Measurements from ENCODE around the gene DNAH7. TPM values are rescaled to one million over a fixed set of nuclear protein-coding genes. Genes with fewer than 3 reads are reported as not detected.

Gene DNAH7
- total and polyA plus RNA-seq, 9 of the 15 experiments (the other 6 are each of a cell fraction or from before 2014, with no cell fraction given), result 0.03 to 0.42 (median 0.18) TPM

DNA sequence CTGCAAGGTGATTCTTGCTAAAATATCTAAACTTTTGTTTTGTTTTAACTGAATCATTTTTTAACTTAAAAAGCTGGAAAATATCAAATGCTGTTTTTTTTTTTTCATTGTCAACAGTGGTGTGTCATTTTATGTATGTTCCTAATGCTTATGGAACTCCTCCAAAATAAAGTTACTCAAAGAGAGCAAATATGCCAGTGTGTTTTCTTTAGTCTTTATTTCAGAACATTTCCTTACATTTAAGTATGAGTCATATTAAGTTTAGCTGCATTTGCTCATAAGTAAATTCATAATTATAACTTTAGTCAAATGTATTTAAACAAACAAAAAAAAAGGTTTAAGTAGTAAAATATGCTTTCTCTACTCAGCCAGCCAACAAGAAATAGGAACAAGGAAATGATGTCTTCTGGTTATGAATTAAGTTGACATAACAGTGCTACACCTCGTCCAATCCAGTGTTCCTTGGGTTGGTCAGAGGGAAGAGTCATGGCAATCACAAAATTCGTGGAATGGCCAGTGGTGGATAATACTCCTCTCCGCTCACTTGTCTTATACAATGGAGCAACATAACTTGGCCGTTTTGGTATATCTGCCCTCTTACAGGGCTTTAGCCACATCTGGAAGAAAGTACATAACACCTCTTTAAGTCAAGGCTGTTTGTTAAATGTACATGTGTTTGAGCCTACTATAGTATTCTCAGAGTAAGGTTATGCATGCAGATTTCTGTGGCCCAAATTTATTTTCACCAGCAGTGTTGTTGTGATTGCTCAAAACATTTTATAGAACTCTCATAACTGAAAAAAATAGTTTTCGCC lies 330.9 kb downstream of the DNAH7 start:
- DNase-seq (ENCODE audit: extremely low read depth in 1 of 4, low spot score in 3 of 4) (no peak), FAIRE-seq (no peak), ATAC-seq (no peak)
- no peak for TF ChIP-seq ZNF668 (CRISPR knock-in tag; IDR thresholded peaks at IDR 0.05)
- no peak for TF ChIP-seq ZBTB1 (CRISPR knock-in tag; IDR thresholded peaks at IDR 0.05; ENCODE audit: borderline replicate concordance, low read depth)
- TF ChIP-seq ZNF764 (CRISPR knock-in tag; IDR thresholded peaks at IDR 0.05; ENCODE audit: low read depth), result no peak
- TF ChIP-seq, protein P1, sequence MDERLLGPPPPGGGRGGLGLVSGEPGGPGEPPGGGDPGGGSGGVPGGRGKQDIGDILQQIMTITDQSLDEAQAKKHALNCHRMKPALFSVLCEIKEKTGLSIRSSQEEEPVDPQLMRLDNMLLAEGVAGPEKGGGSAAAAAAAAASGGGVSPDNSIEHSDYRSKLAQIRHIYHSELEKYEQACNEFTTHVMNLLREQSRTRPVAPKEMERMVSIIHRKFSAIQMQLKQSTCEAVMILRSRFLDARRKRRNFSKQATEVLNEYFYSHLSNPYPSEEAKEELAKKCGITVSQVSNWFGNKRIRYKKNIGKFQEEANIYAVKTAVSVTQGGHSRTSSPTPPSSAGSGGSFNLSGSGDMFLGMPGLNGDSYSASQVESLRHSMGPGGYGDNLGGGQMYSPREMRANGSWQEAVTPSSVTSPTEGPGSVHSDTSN (CRISPR knock-in tag; IDR thresholded peaks at IDR 0.05; ENCODE audit: low read depth), result no peak
- TF ChIP-seq, protein P1 (tag; conservative IDR thresholded peaks at IDR 0.05; ENCODE audit: low read depth), result no peak
- TF ChIP-seq, protein P2, sequence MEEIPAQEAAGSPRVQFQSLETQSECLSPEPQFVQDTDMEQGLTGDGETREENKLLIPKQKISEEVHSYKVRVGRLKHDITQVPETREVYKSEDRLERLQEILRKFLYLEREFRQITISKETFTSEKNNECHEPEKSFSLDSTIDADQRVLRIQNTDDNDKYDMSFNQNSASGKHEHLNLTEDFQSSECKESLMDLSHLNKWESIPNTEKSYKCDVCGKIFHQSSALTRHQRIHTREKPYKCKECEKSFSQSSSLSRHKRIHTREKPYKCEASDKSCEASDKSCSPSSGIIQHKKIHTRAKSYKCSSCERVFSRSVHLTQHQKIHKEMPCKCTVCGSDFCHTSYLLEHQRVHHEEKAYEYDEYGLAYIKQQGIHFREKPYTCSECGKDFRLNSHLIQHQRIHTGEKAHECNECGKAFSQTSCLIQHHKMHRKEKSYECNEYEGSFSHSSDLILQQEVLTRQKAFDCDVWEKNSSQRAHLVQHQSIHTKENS (CRISPR knock-in tag; IDR thresholded peaks at IDR 0.05), result no peak
- H3K27me3 ChIP-seq (ENCODE audit: control insufficient read depth in 2 of 2, insufficient read depth in 2 of 2, low read length in 2 of 2), result no peaks in the 10 kb centered on the region
- H4K20me1 ChIP-seq (replicated peaks; ENCODE audit: control insufficient read depth, insufficient read depth, low read length), result no peaks in the 10 kb centered on the region
- H2AFZ ChIP-seq (ENCODE audit: low read depth, low read length), result no peak overlapping the region
- H3K4me1 ChIP-seq (replicated peaks in 1 of 2; ENCODE audit: control insufficient read depth in 2 of 2, insufficient read depth in 2 of 2, low read length in 2 of 2), result no peaks in the 10 kb centered on the region
- intact Hi-C loops (cut with micrococcal nuclease) (no loop called here), in situ Hi-C loops (cut with MboI) (no loop called here)
- no peaks in the 10 kb centered on the region for H3K79me2 ChIP-seq (ENCODE audit: control insufficient read depth, insufficient read depth, low read length)
- no peak overlapping the region for H3K27ac ChIP-seq (ENCODE audit: extremely low read depth, low read depth, low read length)
- H3K4me2 ChIP-seq (ENCODE audit: insufficient read depth, low read length), result no peak overlapping the region
- ChIA-PET CTCF (ENCODE audit: low intra/inter-chr PET ratio) (no interaction called here), POLR2A (no interaction called here)
- WGBS (ENCODE audit: insufficient coverage, low coverage, missing lambda C conversion rate), result 45% methylated on average over 5 of the region's 5 CpGs
- H3K36me3 ChIP-seq (ENCODE audit: control insufficient read depth, insufficient read depth, low read length), result peaks cover 9% of the 10 kb centered on the region; the same call in 1 of the 3 replicates
- no peaks in the 10 kb centered on the region for H3K9me1 ChIP-seq (ENCODE audit: control insufficient read depth, insufficient read depth, low read length)
- no peak overlapping the region for H3K4me3 ChIP-seq
- BruUV-seq (replicated peaks), result no TSS peak
- no peak overlapping the region for H3K9ac ChIP-seq (ENCODE audit: insufficient read depth in 1 of 2, low read depth in 2 of 2, low read length in 2 of 2)
- H3K9me3 ChIP-seq (replicated peaks; ENCODE audit: control insufficient read depth, insufficient read depth, low read depth, low read length), result no peaks in the 10 kb centered on the region

Measured in K562 (cell line).